ENCODE results near the gene RWDD4.

The RWDD4 gene

GRCh38 chr4:183638436-183638835, 20.5 kb downstream of the RWDD4 start:
- TF ChIP-seq CTCF (IDR thresholded peaks at IDR 0.05; ENCODE audit: extremely low read depth, insufficient read depth, missing control alignments) = no peak
- in situ Hi-C loops (cut with MboI; ENCODE audit: low pct_unique_long_range_greater_than_20kb, low sequenced_read_pairs, unreplicated experiment) = no loop called here
- DNase-seq (ENCODE audit: low spot score) = no peak

- in situ Hi-C loops (cut with MboI; ENCODE audit: low pct_unique_long_range_greater_than_20kb, low sequenced_read_pairs, unreplicated experiment) = no loop called here
- no peak for DNase-seq (ENCODE audit: low spot score)
- no peak for TF ChIP-seq CTCF (IDR thresholded peaks at IDR 0.05; ENCODE audit: extremely low read depth, insufficient read depth, missing control alignments)
Measured at GRCh38 chr4:183637461-183637860, 21.5 kb downstream of the RWDD4 start.

- TF ChIP-seq CTCF (IDR thresholded peaks at IDR 0.05; ENCODE audit: extremely low read depth, insufficient read depth, missing control alignments) = no peak
- in situ Hi-C loops (cut with MboI; ENCODE audit: low pct_unique_long_range_greater_than_20kb, low sequenced_read_pairs, unreplicated experiment) = no loop called here
- DNase-seq (ENCODE audit: low spot score) = no peak
Measured at GRCh38 chr4:183636923-183637322, 22.1 kb downstream of the RWDD4 start.

- in situ Hi-C loops (cut with MboI; ENCODE audit: low pct_unique_long_range_greater_than_20kb, low sequenced_read_pairs, unreplicated experiment) = no loop called here
- DNase-seq (ENCODE audit: low spot score) = no peak
- TF ChIP-seq CTCF (IDR thresholded peaks at IDR 0.05; ENCODE audit: extremely low read depth, insufficient read depth, missing control alignments) = no peak
Measured at GRCh38 chr4:183636503-183636902, 22.5 kb downstream of the RWDD4 start.

- no peak for TF ChIP-seq CTCF (IDR thresholded peaks at IDR 0.05; ENCODE audit: extremely low read depth, insufficient read depth, missing control alignments)
- in situ Hi-C loops (cut with MboI; ENCODE audit: low pct_unique_long_range_greater_than_20kb, low sequenced_read_pairs, unreplicated experiment) = no loop called here
- no peak for DNase-seq (ENCODE audit: low spot score)
Measured at GRCh38 chr4:183635741-183636140, 23.2 kb downstream of the RWDD4 start.

- TF ChIP-seq CTCF (IDR thresholded peaks at IDR 0.05; ENCODE audit: extremely low read depth, insufficient read depth, missing control alignments) = no peak
- no peak for DNase-seq (ENCODE audit: low spot score)
- in situ Hi-C loops (cut with MboI; ENCODE audit: low pct_unique_long_range_greater_than_20kb, low sequenced_read_pairs, unreplicated experiment) = no loop called here
Measured at GRCh38 chr4:183635321-183635720, 23.7 kb downstream of the RWDD4 start.
